Measurements from ENCODE around the gene SLC27A2.
"Not testable (repeated sequence)": the region's sequence is repeated elsewhere in the genome, so short reads cannot be mapped to it uniquely, and the experiment has no call there.

SLC27A2 gene

DNA sequence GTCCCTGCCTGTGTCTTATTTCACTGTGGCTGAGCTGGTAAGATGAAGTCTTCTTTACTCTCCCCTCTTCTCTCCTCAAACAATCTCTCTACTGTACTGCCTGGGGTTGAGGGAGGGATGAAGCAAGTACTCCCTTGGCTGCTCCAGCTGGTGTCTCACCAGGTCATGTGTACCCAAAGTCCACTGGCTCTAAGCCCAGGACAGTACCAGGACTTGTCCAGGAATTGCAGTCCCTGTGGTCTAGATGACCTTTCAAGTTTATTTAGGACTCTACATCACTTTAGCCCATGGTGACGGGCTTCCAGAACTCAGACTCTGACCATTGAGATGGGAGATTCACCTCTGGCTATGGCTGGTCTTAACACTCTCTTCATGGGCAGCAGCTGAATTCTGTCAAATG lies 17.5 kb upstream of the SLC27A2 start:
- Histone ChIP-seq H3K4me3 (no peak overlapping the region), H3K9me3 (no peaks in the 10 kb centered on the region), H3K27ac (no peak overlapping the region), H3K27me3 (no peaks in the 10 kb centered on the region), H3K36me3 (no peaks in the 10 kb centered on the region), H3K4me1 (no peaks in the 10 kb centered on the region)
- peak in 1 of 2 donors; percentile 54 for DNase-seq
- TF ChIP-seq CTCF (IDR thresholded peaks at IDR 0.05) = no peak
- intact Hi-C loops (cut with DNase I; ENCODE audit: low total_unique reads) = no loop called here

- no peak for DNase-seq
- no peak overlapping the region for H3K27ac ChIP-seq
Measured at GRCh38 chr15:50166216-50166615, 15.8 kb upstream of the SLC27A2 start.

DNA sequence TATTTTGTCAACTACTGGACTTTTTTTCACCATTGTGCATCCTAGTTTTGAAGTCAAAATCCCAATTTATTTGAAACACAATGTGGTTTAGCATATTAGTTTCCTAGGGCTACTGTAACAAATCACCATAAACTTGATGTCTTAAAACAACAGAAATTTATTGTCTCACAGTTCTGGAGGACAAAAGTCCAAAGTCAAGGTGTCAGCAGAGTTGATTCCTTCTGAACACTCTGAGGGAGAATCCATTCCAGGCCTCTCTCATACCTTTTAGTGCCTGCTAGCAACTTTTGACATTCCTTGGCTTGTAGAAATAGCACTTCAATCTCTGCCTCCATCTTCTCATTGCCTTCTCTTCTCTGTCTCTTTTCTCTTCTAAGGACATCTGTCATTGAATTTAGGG lies 14.9 kb upstream of the SLC27A2 start:
- no peak for DNase-seq
- H3K36me3 ChIP-seq = no peaks in the 10 kb centered on the region
- H3K27me3 ChIP-seq = no peaks in the 10 kb centered on the region
- no peaks in the 10 kb centered on the region for H3K9me3 ChIP-seq
- H3K27ac ChIP-seq = no peak overlapping the region
- no peak for TF ChIP-seq CTCF (IDR thresholded peaks at IDR 0.05)
- no peaks in the 10 kb centered on the region for H3K4me1 ChIP-seq
- intact Hi-C loops (cut with DNase I; ENCODE audit: low total_unique reads) = no loop called here
- H3K4me3 ChIP-seq = no peak overlapping the region

More at GRCh38 chr15:50166216-50166615, 15.8 kb upstream of the SLC27A2 start:
- Histone ChIP-seq H3K9me3 (no peaks in the 10 kb centered on the region), H3K4me3 (no peak overlapping the region), H3K27me3 (no peaks in the 10 kb centered on the region), H3K36me3 (no peaks in the 10 kb centered on the region), H3K4me1 (no peaks in the 10 kb centered on the region)
- intact Hi-C loops (cut with DNase I; ENCODE audit: low total_unique reads) = no loop called here
- TF ChIP-seq CTCF (IDR thresholded peaks at IDR 0.05) = no peak

- intact Hi-C loops (cut with DNase I; ENCODE audit: low total_unique reads) = no loop called here
- no peak overlapping the region for H3K4me3 ChIP-seq
- no peak for DNase-seq
- no peak overlapping the region for H3K27ac ChIP-seq
- H3K27me3 ChIP-seq = no peaks in the 10 kb centered on the region
- H3K4me1 ChIP-seq = no peaks in the 10 kb centered on the region
- no peaks in the 10 kb centered on the region for H3K36me3 ChIP-seq
- no peaks in the 10 kb centered on the region for H3K9me3 ChIP-seq
- TF ChIP-seq CTCF (IDR thresholded peaks at IDR 0.05) = no peak
Measured at GRCh38 chr15:50168379-50168778, 13.6 kb upstream of the SLC27A2 start.

- H3K4me3 ChIP-seq = no peak overlapping the region
- intact Hi-C loops (cut with DNase I; ENCODE audit: low total_unique reads) = no loop called here
- H3K4me1 ChIP-seq = no peaks in the 10 kb centered on the region
- no peak for DNase-seq
- no peaks in the 10 kb centered on the region for H3K27me3 ChIP-seq
- no peaks in the 10 kb centered on the region for H3K36me3 ChIP-seq
- no peaks in the 10 kb centered on the region for H3K9me3 ChIP-seq
- H3K27ac ChIP-seq = no peak overlapping the region
- TF ChIP-seq CTCF (IDR thresholded peaks at IDR 0.05) = no peak
Measured at GRCh38 chr15:50168783-50169411, 13.1 kb upstream of the SLC27A2 start.

GRCh38 chr15:50172360-50172895 lies 9.6 kb upstream of the SLC27A2 start:
- H3K27me3 ChIP-seq; H3K27ac ChIP-seq; intact Hi-C loops (cut with DNase I; ENCODE audit: low total_unique reads); H3K9me3 ChIP-seq; DNase-seq; H3K36me3 ChIP-seq; H3K4me1 ChIP-seq; H3K4me3 ChIP-seq: not testable (repeated sequence)
